DOHH2 (cell line): ENCODE results near the gene ACP2.

ENCODE experiments used
- H3F3A ChIP-seq: fragments of 200-600 bp; sonication (generic), shearing (Covaris generic); 2 replicates; pipeline ENCODE4 v1.6.0; 2016; ENCODE audit warnings: antibody characterized with exemption, mild to moderate bottlenecking; ENCODE audit not compliant: control insufficient read depth, insufficient read depth
- H3K27ac ChIP-seq: fragments of 200-600 bp; sonication (generic); 2 replicates; pipeline ENCODE4 v1.5.1; 2014; ENCODE audit warnings: low read depth, mild to moderate bottlenecking, low read length, moderate library complexity
- H3K27me3 ChIP-seq: fragments of 200-600 bp; sonication (generic); 2 replicates; pipeline ENCODE4 v1.6.1; 2014; ENCODE audit warnings: mild to moderate bottlenecking, low read length, mixed read lengths; ENCODE audit not compliant: control insufficient read depth
- H3K36me3 ChIP-seq: fragments of 200-600 bp; sonication (generic); 2 replicates; pipeline ENCODE4 v1.6.1; 2014; ENCODE audit warnings: mild to moderate bottlenecking, low read length, moderate library complexity, mixed read lengths; ENCODE audit not compliant: control insufficient read depth
- H3K4me1 ChIP-seq: fragments of 200-600 bp; sonication (generic); 2 replicates; pipeline ENCODE4 v1.6.1; 2014; ENCODE audit warnings: mild to moderate bottlenecking, low read length, mixed read lengths; ENCODE audit not compliant: control insufficient read depth
- H3K4me2 ChIP-seq: fragments of 200-600 bp; sonication (generic); 2 replicates; pipeline ENCODE4 v1.6.0; 2014; ENCODE audit warnings: mild to moderate bottlenecking, low read length, moderate library complexity
- H3K4me3 ChIP-seq: fragments of 200-600 bp; sonication (generic); 2 replicates; pipeline ENCODE4 v1.5.1; 2014; ENCODE audit warnings: mild to moderate bottlenecking, low read length, mixed read lengths
- H3K79me2 ChIP-seq: fragments of 200-600 bp; sonication (generic); 2 replicates; pipeline ENCODE4 v1.6.1; 2014; ENCODE audit warnings: mild to moderate bottlenecking, low read length, mixed read lengths; ENCODE audit not compliant: control insufficient read depth
- H3K9me2 ChIP-seq: fragments of 200-600 bp; sonication (generic); replicated peaks from 2 replicates; pipeline ENCODE4 v1.6.1; 2014; ENCODE audit warnings: mild to moderate bottlenecking, low read length, mixed read lengths; ENCODE audit not compliant: control insufficient read depth
- H3K9me3 ChIP-seq: fragments of 200-600 bp; sonication (generic); 2 replicates; pipeline ENCODE4 v1.6.1; 2014; ENCODE audit warnings: antibody characterized with exemption, low read length, mixed read lengths; ENCODE audit not compliant: control insufficient read depth, insufficient read depth
- H4K20me1 ChIP-seq: fragments of 200-600 bp; sonication (generic); 2 replicates; pipeline ENCODE4 v1.6.0; 2014; ENCODE audit warnings: low read depth, mild to moderate bottlenecking, antibody characterized with exemption, low read length, moderate library complexity; ENCODE audit not compliant: control insufficient read depth, insufficient read depth
- CTCF ChIP-seq: fragments of 200-600 bp; sonication (generic); IDR thresholded peaks from one replicate; pipeline ENCODE4 v1.5.1; 2014; ENCODE audit warnings: antibody characterized with exemption, mild to moderate bottlenecking, low read depth, low read length; ENCODE audit not compliant: poor library complexity, severe bottlenecking
- EZH2phosphoT487 ChIP-seq: fragments of 200-600 bp; sonication (generic); IDR thresholded peaks from 2 replicates; pipeline ENCODE4 v1.6.1; 2017; ENCODE audit warnings: borderline replicate concordance, mild to moderate bottlenecking, antibody characterized with exemption, low read length, moderate library complexity, mixed read lengths

The ACP2 gene

GRCh38 chr11:47254386-47254785, 5.8 kb upstream of the ACP2 start:
- Histone ChIP-seq H3K9me2 (no peaks in the 10 kb centered on the region), H3K4me1 (peaks cover 9% of the 10 kb centered on the region), H3K27ac (no peak overlapping the region), H3K27me3 (no peaks in the 10 kb centered on the region), H3K4me2 (no peak overlapping the region), H3K79me2 (peaks cover 9% of the 10 kb centered on the region), H3F3A (peaks cover 4% of the 10 kb centered on the region; the same call in 1 of the 2 replicates), H4K20me1 (no peaks in the 10 kb centered on the region), H3K4me3 (no peak overlapping the region), H3K9me3 (no peaks in the 10 kb centered on the region), H3K36me3 (no peaks in the 10 kb centered on the region; the same call in 1 of the 2 replicates)
- TF ChIP-seq CTCF (no peak), EZH2phosphoT487 (no peak)

- peaks cover 4% of the 10 kb centered on the region; the same call in 1 of the 2 replicates for H3F3A ChIP-seq
- peaks cover 16% of the 10 kb centered on the region for H3K79me2 ChIP-seq
- H4K20me1 ChIP-seq = no peaks in the 10 kb centered on the region
- H3K9me3 ChIP-seq = no peaks in the 10 kb centered on the region
- H3K9me2 ChIP-seq = no peaks in the 10 kb centered on the region
- no peaks in the 10 kb centered on the region for H3K27me3 ChIP-seq
- H3K27ac ChIP-seq = no peak overlapping the region
- H3K4me1 ChIP-seq = peaks cover 8% of the 10 kb centered on the region
- no peak for TF ChIP-seq EZH2phosphoT487
- no peak for TF ChIP-seq CTCF
- H3K4me2 ChIP-seq = no peak overlapping the region
- no peak overlapping the region for H3K4me3 ChIP-seq
- H3K36me3 ChIP-seq = no peaks in the 10 kb centered on the region; the same call in 1 of the 2 replicates
These were observed 5.0 kb upstream of the ACP2 start for GRCh38 chr11:47253660-47254059.

GRCh38 chr11:47251751-47252150, 3.1 kb upstream of the ACP2 start:
- Histone ChIP-seq H3K79me2 (peaks cover 30% of the 10 kb centered on the region), H3K4me3 (no peak overlapping the region), H3K9me3 (no peaks in the 10 kb centered on the region), H3F3A (peaks cover 4% of the 10 kb centered on the region; the same call in 1 of the 2 replicates), H3K27ac (no peak overlapping the region), H3K27me3 (no peaks in the 10 kb centered on the region), H4K20me1 (no peaks in the 10 kb centered on the region), H3K4me1 (peaks cover 19% of the 10 kb centered on the region), H3K36me3 (peaks cover 3% of the 10 kb centered on the region), H3K4me2 (no peak overlapping the region), H3K9me2 (no peaks in the 10 kb centered on the region)
- TF ChIP-seq CTCF = no peak
- no peak for TF ChIP-seq EZH2phosphoT487

- Histone ChIP-seq H3K4me1 (peaks cover 19% of the 10 kb centered on the region), H3F3A (peaks cover 4% of the 10 kb centered on the region; the same call in 1 of the 2 replicates), H3K27me3 (no peaks in the 10 kb centered on the region), H3K36me3 (peaks cover 19% of the 10 kb centered on the region), H3K9me2 (no peaks in the 10 kb centered on the region), H3K4me2 (peak overlapping the region; percentile 81), H3K27ac (no peak overlapping the region), H3K4me3 (peak overlapping the region; percentile 95), H3K79me2 (peaks cover 30% of the 10 kb centered on the region), H4K20me1 (no peaks in the 10 kb centered on the region), H3K9me3 (no peaks in the 10 kb centered on the region)
- TF ChIP-seq EZH2phosphoT487 (no peak), CTCF (no peak)
These were observed 733 bp upstream of the ACP2 start for GRCh38 chr11:47249378-47249715.
